CD4-positive, alpha-beta T cell treated with Interferon gamma for 1 hour (primary cell): ENCODE measurements around the gene TACC2.
"Not testable (repeated sequence)": the region's sequence is repeated elsewhere in the genome, so short reads cannot be mapped to it uniquely, and the experiment has no call there.

Source experiments
- DNase-seq: peaks from one replicate; pipeline ENCODE4 v3.0.0-alpha.2; 2020

Gene TACC2, protein sequence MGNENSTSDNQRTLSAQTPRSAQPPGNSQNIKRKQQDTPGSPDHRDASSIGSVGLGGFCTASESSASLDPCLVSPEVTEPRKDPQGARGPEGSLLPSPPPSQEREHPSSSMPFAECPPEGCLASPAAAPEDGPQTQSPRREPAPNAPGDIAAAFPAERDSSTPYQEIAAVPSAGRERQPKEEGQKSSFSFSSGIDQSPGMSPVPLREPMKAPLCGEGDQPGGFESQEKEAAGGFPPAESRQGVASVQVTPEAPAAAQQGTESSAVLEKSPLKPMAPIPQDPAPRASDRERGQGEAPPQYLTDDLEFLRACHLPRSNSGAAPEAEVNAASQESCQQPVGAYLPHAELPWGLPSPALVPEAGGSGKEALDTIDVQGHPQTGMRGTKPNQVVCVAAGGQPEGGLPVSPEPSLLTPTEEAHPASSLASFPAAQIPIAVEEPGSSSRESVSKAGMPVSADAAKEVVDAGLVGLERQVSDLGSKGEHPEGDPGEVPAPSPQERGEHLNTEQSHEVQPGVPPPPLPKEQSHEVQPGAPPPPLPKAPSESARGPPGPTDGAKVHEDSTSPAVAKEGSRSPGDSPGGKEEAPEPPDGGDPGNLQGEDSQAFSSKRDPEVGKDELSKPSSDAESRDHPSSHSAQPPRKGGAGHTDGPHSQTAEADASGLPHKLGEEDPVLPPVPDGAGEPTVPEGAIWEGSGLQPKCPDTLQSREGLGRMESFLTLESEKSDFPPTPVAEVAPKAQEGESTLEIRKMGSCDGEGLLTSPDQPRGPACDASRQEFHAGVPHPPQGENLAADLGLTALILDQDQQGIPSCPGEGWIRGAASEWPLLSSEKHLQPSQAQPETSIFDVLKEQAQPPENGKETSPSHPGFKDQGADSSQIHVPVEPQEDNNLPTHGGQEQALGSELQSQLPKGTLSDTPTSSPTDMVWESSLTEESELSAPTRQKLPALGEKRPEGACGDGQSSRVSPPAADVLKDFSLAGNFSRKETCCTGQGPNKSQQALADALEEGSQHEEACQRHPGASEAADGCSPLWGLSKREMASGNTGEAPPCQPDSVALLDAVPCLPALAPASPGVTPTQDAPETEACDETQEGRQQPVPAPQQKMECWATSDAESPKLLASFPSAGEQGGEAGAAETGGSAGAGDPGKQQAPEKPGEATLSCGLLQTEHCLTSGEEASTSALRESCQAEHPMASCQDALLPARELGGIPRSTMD (N-terminal part only)

DNA sequence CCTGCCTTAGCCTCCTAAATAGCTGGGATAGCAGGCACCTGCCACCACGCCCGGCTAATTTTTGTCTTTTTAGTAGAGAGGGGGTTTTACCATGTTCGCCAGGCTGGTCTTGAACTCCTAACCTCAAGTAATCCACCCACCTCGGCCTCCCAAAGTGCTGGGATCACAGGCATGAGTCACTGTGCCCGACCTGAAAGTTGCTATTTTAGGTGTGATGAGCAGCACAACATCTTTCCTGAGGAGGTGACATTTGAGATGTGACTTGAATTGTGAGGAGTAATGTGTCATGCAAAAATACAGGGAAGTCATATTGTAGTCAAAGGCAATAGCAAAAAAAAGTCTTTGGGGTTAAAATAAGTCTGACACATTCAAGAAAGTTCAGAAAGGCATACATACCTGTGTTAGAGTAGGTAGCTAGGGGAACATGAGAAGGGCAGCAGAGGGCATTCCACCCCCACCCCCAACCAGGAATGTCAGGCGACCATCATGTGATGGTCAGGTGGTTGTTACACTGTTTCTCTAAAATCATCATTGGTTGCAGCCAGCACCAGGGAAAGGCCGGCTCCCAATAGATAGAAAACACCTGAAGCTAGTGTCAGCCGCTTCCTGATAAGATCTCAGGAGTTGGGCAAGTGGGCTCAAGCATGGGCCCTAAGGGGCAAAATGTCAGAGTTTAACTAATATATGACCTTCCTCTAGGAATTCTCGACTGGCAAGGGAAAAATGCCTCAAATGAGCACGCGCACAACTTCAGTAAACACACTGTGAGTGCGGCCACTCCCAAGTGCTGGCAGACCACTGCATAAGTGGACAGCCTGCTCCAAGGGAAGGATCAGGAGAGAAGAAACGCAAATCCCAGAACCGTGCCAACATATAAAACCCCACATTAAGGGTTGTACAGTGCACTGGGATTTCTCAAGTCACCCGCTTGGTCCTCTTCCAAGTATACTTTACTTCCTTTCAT is at the start of gene TACC2:
TSS of gene TACC2 (plus strand) at position 803 of the 964 bp plus-strand sequence. CDS start 32,819 bp downstream, outside the sequence.
- DNase-seq: no peak

DNA sequence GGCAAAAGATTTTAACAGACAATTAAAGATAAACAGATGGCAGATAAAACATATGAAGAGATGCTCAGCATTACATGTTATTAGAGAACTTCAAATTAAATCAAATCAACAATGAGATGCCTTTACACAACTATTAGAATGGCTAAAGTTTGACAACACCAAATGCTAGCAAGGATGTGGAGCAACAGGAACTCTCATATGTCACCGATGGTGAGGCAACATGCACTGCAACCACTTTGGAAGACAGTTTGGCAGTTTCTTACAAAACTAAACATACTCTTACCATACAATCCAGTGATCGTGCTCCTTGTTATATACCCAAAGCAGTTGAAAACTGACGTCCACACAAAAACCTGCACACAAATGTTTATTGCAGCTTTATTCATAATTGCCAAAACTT is 47.4 kb upstream of the TACC2 start:
- DNase-seq: no peak

DNA sequence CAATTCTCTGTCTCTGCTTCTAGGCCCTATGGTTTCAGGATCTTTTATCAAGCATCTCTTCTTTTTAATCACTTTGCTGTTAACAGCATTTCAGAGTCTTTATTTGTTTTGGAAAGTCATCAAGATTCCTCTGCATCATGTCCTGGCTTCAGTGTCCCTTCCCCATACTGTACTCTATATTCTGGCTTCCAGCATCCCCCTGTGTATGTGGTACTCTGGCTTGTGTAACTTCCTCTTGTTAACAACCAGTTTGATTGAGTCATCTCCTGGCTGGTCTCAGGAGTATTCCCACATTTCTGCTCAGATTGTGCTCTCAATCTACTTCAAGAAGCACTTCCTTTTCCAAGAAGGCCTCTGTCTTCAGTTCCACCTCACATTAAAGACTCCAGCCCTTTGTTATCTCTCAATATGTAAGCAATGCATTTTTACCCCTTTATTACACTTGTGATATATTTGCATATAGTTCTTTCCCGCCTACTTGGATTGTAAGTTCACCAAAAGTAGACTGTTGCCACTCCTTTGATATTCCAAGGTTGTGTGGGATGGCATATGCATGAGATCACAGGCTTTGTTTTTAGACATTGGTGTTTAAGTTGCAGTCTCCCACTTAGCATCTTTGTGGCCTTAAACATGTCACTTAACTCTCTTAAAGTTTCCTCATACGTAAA is 46.1 kb upstream of the TACC2 start:
- no peak for DNase-seq

DNA sequence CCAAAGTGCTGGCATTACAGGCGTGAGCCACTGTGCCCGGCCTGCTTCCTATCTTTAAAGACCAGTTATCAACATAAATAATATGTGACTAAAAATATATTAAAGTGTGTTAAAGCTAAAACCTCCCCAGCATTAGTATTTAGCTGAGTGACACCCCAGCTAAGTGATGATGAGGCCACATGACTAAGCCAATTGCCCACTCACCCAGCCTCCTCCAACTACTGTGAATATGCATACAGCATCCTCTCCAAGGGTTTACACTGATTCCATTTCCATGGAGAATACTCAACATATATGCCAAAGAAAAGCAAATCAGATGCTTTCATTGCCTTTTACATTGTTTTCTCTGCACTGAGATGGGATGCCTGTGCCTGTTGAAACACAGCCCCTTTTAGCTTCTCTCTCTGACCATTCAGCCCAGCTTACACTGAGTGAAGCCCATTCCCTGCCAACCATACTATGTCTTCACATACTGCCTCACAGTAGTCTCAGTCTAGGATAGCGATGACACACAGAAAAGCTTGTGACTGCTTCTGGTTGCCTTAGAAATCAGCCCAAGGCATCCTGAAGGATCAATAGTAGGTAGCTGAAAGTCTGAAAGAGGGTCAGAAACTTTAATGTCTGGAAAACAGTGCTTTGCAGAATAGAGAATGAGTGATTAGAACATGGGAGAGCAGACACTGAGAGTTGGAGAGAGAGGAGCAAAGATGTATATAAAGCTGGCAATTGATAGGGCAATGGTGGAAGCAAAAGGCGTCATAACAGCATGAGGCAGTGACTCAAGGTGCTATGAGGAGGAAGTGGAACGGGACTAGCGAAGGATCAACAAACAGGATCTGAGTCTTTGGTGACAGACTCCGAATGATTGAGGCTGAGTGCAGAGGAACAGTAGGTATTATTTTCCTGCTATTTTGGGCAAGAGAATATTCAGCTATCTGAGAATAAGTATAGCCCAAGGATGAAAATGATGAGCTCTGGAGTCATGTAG is 41.3 kb upstream of the TACC2 start:
- no peak for DNase-seq

DNA sequence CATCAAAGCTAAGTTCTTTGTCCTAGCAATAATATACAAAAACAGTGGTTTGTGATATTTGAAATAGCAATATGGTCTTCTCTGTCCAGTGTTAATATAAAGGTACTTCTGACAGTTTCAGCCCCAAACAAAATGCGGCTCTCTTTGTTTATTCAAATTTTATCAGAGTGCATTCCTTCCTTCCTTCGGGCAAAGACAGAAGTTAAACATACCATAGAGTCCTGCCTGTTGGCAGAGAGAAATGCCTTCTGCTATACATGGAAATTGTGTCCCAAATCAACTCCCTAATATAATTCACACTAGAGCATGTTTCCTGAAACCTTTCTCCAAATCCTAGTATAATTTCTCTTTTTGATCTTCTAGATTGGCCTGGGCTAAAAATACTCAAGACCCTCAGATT is 39.9 kb upstream of the TACC2 start:
- no peak for DNase-seq

DNA sequence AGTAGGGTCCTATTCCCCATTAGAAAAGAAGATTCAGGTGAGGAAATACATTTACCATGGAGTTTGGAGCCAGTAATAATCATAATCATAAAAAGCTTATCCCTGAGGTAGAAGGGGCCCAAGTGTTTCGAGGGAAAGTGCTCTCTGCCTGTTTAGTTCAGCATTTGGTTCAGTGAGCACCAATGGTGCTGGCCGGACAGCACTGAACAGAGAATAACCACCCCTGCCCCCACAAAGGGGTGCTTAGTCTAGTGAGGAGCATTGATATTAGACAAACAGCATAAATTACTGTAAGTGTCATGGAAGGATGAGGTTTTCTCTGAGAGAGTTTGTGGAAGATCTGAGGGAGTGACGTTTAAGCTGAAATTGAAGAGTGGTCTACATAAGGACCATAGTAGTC is 39.5 kb upstream of the TACC2 start:
- no peak for DNase-seq

DNA sequence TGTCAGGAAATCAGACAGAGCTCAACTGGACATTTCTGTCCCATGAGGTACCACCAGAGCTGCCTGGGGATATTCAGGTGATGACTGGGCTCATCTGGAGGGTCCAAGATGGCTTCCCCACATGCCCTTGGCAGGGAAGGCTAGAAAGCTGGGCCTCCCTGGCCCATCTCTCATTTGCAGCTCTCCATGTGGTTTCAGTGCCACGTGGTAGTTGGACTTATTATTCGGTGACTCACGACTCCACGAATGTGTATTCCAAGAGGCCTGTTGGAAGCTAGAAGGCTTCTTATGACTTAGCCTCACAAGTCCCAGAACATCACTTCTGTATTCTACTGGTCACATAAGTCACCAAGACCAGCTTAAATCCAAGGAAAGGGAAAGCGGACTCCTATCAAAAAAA is 36.7 kb upstream of the TACC2 start:
- DNase-seq: no peak

DNA sequence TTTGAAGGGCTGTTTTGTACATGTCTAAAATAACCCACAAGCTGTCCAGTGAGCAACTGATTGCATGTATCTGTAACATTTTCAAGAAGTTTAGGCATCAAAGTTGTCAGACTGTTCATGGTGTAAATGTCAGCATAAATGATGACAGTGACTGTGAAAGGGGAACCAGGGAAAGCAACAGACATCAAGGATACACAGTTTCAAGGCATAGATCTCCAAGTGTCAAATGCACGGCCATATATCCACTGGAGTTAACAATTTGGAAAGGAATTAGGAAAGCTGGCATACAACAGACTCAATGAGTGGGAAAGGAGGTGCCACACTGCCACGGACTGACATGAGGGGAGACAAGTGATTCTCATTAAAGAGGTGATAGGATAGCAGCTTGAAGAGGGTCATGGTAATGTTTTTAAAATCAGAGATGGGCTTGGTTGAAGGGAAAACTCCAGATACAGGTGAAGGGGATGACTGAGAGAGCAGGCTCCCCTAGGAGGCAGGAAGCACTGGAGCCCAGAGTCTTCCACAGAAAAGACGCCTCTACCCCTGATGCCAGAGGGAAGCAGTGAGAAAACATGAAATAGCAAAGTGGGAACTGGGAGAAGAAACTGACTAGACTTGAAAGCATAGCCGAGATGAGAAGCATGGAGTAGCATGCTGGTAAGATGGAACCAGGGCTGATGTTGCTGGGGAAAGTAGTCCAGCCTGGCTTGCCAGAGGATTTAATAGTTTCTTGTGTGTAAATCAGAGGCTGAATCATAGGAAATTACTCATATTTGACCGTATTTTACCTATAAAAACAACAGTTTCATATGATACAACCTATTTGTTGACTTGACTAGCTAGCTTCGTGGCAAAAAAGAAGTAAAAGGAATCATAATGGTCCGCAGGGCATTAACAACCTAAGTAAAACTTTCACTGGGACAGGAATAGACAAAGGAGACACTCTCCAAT is 32.6 kb upstream of the TACC2 start:
- no peak for DNase-seq

DNA sequence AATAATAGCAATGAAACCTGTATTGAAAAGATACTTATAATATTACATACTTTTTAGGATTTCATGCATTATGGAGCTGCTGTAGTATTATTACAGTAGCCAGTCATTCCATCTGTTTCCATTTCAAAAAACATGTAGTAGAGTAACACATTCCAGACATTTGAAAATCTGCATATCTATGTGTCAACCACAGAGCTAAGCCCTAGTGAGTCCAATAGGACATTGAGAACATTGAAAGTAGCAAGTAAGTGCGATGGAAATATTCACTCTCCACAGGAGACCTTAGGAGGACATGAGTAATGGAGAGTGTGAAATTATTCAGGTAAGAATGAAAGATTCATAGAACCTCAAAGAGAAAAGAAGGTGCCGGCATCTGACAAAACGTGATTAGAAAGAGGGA is 29.3 kb upstream of the TACC2 start:
- no peak for DNase-seq

DNA sequence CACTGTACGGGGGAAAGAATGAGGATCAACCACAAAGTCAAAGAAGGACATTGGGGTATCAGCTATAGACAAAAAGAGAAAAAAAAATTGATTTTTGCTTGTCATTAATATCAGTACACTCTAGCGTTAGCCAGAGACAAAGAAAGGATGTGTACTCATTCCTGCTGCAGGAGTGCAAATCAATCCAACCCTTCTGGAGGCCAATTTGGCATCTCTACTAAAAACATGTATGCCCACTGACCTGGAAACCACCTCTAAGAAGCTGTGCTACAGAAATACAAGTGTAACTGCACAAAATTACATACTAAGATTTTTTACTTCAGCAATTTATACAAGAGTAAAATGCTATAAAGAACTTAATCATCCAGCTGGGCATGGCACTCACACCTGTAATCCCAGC is 27.5 kb upstream of the TACC2 start:
- no peak for DNase-seq

DNA sequence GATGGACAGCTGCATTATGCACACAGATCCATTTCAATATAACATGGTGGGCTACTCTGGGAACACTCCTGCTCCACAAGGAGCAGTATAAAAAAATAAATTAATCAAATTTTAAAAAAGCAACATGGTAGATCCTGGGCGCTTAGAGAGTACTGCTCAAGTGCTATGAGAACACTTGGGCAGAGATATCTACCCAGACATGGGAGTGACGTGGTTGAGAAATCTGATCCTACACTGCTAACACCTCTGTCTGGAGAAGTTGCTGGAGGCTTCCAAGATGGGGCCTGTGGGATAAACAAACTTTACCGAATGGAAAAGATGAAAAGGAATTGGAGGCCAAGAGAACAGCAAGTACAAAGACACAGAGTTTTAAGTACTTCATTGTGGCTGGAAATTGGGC is 23.0 kb upstream of the TACC2 start:
- DNase-seq: no peak

DNA sequence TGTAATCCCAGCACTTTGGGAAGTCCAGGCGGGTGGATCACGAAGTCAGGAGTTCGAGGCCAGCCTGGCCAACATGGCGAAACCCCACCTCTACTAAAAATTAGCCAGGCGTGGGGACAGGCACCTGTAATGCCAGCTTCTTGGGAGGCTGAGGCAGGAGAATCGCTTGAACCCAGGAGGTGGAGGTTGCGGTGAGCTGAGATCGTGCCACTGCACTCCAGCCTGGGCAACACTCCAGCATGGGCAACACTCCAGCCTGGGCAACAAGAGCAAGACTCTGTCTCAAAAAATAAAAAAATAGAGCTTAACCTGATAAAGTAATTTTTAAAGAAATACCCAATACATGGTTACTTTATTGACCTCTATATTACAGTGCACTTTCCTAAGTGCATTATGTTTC is 19.9 kb upstream of the TACC2 start:
- not testable (repeated sequence) for DNase-seq

DNA sequence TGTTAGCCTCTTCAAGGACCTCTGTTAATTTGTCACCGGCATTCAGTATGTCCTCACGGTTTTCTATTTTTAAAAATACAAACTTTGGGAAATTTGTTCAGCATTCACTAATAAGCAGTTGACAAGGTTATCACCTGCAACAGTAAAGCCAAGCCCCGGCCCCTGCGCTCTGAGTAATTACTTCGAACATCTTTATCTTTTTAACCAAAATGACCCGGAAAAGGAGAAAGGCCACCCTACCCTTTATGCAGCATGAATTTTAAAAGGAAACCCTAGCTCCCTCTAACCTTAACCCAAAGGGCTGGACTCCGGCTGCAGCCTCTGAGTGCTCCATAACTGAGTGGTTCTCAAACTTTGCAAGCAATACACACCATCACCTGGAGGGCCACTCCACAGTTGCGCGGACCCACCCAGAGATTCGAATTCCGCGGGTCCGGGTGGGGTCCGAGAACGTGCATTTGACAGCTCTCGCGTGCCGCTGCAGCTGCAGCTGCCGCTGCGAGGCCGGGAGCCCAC is 14.9 kb upstream of the TACC2 start:
- peak; percentile 6 for DNase-seq

DNA sequence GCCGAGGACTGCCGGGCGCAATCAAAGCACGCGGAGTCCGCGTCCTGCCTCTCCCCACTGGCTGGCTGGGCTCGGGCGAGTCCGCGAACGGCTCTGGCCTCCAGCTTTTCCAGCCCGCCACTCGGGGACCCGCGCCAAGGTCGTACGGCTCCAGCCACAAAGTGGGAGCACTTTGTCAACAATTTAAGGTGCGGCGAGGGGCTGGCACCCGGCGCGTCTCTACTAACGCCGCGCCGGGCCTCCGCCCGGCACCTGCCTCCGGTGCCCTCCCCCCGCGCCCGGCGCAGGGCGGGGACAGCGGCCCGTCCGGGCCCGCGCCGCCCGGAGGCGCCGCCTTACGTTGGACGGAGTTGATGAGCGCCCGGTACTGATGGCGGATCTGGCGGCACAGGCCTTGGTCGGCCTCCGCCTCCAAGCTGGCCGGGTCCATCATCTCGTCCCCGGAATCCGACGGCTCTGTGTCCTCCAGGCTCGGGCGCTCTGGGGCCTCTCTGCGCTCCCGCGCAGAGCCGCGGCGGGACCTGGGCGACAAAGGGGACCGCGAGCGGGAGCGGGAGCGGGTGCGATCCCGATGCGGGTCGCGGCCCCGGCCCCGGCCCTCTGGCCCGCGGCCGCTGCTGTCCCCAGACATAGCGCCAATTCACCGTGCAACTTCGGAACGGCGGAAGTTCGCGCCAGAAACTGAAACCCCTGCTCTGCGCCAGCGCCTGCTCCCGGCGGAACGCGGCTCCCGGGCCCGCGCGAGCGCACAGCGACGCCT is 14.2 kb upstream of the TACC2 start, which contains the start of gene NSMCE4A:
TSS of gene NSMCE4A (minus strand) at position 683 of the 760 bp plus-strand sequence. CDS start at position 631, 52 bp downstream.
- DNase-seq: peak; percentile 65

DNA sequence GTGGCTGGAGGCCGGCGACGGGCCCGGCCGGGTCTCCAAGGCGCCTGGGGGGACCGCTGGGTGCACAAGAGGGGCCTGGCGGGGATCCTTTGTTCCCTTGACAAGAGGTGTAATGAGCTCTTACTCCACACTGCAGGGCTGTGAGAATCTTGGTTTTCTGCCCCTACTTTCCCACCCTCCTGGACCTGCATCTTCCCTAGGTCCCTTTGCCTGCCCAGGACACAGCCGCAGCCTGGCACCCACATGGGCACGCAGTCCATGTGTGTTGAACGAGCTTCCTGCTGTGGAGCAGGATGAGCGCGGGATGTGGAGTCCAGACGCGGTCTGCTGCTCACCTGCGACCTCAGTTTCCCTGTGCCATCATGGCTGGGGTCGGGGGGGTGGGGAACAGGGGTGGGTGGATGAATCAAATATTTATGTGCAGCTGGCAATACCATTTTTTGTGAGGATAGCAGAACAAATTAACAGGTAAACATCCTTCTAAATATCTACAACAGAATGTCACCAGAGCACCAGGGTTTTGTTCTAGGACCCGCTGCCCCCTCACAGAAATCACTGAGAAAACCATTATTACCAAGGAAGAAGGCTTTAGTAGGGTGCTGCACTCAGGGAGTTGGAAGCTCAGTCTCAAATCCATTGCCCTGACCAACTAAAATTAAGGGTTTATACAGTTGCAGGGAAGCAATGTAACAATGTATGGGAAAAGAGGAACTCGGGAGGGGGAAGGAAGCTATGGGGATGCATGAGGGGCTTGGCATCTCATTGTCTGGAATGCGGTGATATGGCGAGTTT is 13.5 kb upstream of the TACC2 start:
- DNase-seq: no peak

DNA sequence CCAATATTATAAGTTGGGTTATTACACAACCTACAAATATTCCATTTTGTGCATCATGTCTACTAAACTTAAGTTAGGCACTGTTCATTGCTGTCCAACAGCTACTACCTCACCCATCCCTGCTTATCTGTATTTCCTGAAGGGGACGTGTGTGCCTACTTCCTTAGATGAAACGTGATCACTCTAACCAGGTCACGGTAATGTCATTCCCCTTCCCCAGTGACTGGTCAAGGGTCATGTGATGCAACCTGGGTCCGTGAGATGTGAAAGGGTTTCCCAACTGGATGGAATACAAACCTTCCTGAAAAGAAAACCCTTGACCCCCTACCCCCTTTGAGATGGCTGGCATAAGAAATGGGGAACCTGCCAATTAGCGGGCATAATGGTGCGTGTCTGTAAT is 12.4 kb upstream of the TACC2 start:
- DNase-seq: no peak

DNA sequence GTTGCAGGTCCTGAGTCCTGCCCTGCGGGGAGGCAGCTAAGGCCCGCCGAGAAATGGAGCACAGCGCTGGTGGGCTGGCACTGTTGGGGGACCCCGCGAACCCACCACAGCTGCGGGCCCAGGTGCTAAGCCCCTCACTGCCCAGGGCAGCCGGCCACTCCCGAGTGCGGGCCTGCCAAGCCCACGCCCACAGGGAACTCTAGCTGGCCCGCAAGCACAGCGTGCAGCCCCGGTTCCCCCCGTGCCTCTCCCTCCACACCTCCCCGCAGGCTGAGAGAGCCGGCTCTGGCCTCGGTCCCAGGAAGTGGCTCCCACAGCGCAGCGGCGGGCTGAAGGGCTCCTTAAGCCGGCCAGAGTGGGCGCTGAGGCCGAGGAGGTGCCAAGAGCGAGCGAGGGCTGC is 10.5 kb upstream of the TACC2 start:
- no peak for DNase-seq
